Mesothelial cell of epicardium (in vitro differentiated cells): Measurements from ENCODE around the gene DNAH10. TPM values are rescaled to one million over a fixed set of nuclear protein-coding genes. Genes with fewer than 3 reads are reported as not detected.

ENCODE experiments used
- DNase-seq, 2 experiments: peaks; one replicate each; pipeline ENCODE4 v3.0.0; 2021; ENCODE audit warnings: low spot score in 2 of 2; ENCODE audit not compliant: unreplicated experiment in 2 of 2
- H3K27ac Mint-ChIP-seq: 2 replicates; pipeline ENCODE4 v1.8.0; 2021; ENCODE audit warnings: mixed read lengths
- H3K27me3 Mint-ChIP-seq: 2 replicates; pipeline ENCODE4 v1.8.0; 2021; ENCODE audit warnings: low read depth, mixed read lengths
- H3K36me3 Mint-ChIP-seq: 2 replicates; pipeline ENCODE4 v1.8.0; 2021; ENCODE audit warnings: mixed read lengths
- H3K4me1 Mint-ChIP-seq: 2 replicates; pipeline ENCODE4 v1.8.0; 2021; ENCODE audit warnings: mixed read lengths
- H3K4me3 Mint-ChIP-seq: 2 replicates; pipeline ENCODE4 v1.8.0; 2021; ENCODE audit warnings: mild to moderate bottlenecking, moderate library complexity, mixed read lengths
- H3K9me3 Mint-ChIP-seq: 2 replicates; pipeline ENCODE4 v1.8.0; 2021; ENCODE audit warnings: mixed read lengths
- total RNA-seq: library from RNA; stranded (reverse); gene quantifications from 3 replicates; pipeline ENCODE4 v1.2.1, GENCODE V29; 2021
- TF ChIP-seq, protein P1 (sequence below): fragments of 200-600 bp; sonication (generic); IDR thresholded peaks from one replicate; pipeline ENCODE4 v1.5.0; 2021; ENCODE audit warnings: antibody characterized with exemption; ENCODE audit not compliant: unreplicated experiment

Gene DNAH10
- total RNA-seq, 1 donor from 2014 or later, result 2.7 TPM

DNA sequence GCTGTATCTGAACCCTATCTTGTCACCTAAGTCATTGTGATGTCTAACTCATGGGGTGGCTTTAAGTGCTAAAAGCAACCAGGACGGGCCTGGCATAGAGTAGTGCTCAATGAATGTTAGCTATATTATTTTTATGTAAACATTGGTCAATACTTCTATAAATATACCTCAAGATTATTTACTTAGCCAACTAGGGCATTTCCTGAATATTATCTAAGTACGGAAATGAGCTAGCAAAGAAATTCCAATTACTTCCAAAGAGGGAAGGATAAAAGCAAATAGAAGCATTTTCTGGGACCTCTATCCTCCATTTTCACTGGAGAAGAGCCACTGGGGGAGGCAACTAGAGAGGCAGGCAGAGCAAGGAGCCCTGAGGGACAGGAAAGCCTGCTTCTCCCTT lies 189.9 kb downstream of the DNAH10 start:
- DNase-seq, result no peak
- TF ChIP-seq, protein P1, sequence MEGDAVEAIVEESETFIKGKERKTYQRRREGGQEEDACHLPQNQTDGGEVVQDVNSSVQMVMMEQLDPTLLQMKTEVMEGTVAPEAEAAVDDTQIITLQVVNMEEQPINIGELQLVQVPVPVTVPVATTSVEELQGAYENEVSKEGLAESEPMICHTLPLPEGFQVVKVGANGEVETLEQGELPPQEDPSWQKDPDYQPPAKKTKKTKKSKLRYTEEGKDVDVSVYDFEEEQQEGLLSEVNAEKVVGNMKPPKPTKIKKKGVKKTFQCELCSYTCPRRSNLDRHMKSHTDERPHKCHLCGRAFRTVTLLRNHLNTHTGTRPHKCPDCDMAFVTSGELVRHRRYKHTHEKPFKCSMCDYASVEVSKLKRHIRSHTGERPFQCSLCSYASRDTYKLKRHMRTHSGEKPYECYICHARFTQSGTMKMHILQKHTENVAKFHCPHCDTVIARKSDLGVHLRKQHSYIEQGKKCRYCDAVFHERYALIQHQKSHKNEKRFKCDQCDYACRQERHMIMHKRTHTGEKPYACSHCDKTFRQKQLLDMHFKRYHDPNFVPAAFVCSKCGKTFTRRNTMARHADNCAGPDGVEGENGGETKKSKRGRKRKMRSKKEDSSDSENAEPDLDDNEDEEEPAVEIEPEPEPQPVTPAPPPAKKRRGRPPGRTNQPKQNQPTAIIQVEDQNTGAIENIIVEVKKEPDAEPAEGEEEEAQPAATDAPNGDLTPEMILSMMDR, result no peak
- peaks cover 14% of the 10 kb centered on the region for H3K36me3 Mint-ChIP-seq
- no peak overlapping the region for H3K4me3 Mint-ChIP-seq
- no peaks in the 10 kb centered on the region for H3K27me3 Mint-ChIP-seq
- no peaks in the 10 kb centered on the region for H3K9me3 Mint-ChIP-seq
- H3K4me1 Mint-ChIP-seq, result peaks cover 11% of the 10 kb centered on the region
- no peak overlapping the region for H3K27ac Mint-ChIP-seq

DNA sequence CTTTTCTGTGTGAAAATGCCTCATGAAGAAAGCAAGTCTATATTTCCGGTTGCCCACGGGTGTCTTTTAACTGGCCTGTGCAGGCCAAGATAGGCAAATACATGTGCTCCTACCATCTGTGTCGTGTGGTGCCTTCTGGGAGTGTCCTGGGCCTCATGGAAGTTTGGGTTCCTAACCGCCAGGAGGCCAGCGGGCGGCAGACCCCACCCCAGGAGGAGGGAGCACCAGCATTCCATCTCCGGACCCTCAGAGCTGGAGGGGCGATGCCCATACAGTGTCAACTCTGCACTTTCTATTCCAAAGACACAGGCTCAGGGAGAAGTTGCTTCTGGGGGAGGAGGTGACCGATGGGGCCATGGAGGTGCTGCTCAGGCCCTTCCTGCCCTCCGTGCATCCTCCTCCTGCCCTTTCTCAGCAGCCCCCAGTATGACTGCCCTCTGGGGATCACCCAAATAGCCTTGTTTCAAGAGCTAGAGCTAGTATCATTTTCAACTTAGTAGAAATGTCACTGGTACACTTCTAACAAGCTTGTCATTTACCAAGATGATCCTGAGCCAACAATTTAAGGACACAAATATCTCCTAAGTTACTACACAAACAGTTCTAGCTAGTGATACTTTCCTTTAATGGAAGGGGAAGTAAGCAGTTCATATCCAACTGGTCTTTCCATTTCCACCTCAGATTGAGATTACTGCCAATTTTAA lies 192.7 kb downstream of the DNAH10 start:
- TF ChIP-seq, protein P1, result no peak
- Mint-ChIP-seq H3K27me3 (no peaks in the 10 kb centered on the region), H3K36me3 (peaks cover 3% of the 10 kb centered on the region), H3K9me3 (no peaks in the 10 kb centered on the region), H3K4me1 (peaks cover 10% of the 10 kb centered on the region), H3K4me3 (no peak overlapping the region), H3K27ac (no peak overlapping the region)
- DNase-seq, result no peak

DNA sequence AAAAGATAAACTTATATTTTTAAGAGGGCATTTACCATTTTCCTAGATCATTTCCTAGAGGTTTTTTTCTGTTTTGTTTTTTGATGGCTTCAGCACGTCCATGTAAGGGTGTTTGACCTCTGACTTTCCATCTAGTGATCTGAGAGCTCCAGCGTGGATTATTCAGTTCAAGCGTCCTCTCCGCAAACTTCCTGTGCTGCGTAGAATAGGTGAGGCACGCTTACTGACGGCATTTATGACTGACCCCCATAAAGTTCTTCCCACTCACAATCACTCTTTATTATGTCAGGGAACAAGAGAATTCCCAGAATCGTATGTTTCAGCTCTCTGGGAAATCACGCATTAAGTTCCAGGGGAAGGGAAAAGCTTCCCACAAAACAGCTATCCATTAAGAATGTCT lies 194.1 kb downstream of the DNAH10 start:
- no peak overlapping the region for H3K4me3 Mint-ChIP-seq
- peak overlapping the region; percentile 9 for H3K27ac Mint-ChIP-seq
- TF ChIP-seq, protein P1, result no peak
- DNase-seq, result no peak
- no peaks in the 10 kb centered on the region for H3K27me3 Mint-ChIP-seq
- no peaks in the 10 kb centered on the region for H3K9me3 Mint-ChIP-seq
- no peaks in the 10 kb centered on the region for H3K36me3 Mint-ChIP-seq
- H3K4me1 Mint-ChIP-seq, result peaks cover 12% of the 10 kb centered on the region

DNA sequence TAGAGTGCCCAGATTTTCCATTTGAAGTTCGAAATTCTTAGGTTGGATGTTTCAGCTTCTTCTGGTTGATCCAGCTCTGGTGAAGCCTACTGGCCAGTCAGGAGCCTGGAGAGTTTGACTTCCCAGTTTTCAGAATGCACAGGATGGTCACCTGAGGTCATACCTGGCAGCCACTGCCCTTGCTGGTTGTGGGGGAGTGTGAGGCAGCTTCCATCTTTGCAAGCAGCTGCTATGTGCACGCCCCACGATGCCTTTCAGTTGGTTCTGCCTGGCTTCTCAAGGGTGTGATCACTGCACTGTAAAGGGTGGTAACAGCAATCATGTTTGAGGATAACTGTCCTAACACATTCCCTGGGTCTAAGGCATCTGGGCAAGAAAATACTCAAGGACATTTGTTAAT lies 195.1 kb downstream of the DNAH10 start:
- Mint-ChIP-seq H3K4me1 (peaks cover 14% of the 10 kb centered on the region), H3K9me3 (no peaks in the 10 kb centered on the region), H3K27ac (peak overlapping the region; percentile 22), H3K4me3 (no peak overlapping the region), H3K36me3 (no peaks in the 10 kb centered on the region), H3K27me3 (no peaks in the 10 kb centered on the region)
- DNase-seq, result no peak
- TF ChIP-seq, protein P1, result no peak

DNA sequence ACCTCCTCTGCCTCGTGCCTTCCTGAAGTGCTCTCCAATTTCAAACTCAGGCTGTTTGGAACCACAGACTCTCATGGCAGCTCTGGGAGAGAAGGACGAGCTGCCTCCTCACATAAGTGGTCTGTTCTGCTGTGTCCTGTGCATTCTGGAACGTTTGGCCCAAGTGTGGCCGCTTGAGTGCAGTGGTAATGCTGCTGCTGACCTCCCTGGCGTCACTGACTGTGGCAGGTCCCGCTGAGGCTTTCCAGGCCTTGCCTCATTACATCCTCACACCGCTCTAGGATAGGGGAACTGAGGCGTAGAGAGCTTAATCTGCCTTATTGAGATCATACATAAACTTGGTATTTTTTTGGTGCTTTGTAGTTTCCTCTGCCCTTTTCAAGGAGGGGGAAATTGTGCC lies 196.4 kb downstream of the DNAH10 start:
- H3K4me3 Mint-ChIP-seq, result no peak overlapping the region
- H3K27me3 Mint-ChIP-seq, result no peaks in the 10 kb centered on the region
- no peak overlapping the region for H3K27ac Mint-ChIP-seq
- no peaks in the 10 kb centered on the region for H3K36me3 Mint-ChIP-seq
- peaks cover 18% of the 10 kb centered on the region for H3K4me1 Mint-ChIP-seq
- TF ChIP-seq, protein P1, result no peak
- no peak for DNase-seq
- H3K9me3 Mint-ChIP-seq, result no peaks in the 10 kb centered on the region
